Muscle layer of colon (tissue), 2 donors: ENCODE measurements around the gene MED15.
"Not testable (repeated sequence)": the region's sequence is repeated elsewhere in the genome, so short reads cannot be mapped to it uniquely, and the experiment has no call there.

Source experiments
- H3K27ac ChIP-seq: one replicate; pipeline ENCODE4 v1.7.0; 2013; ENCODE audit warnings: low read depth, mild to moderate bottlenecking, low read length, moderate library complexity
- H3K27me3 ChIP-seq, 2 donors: one replicate each; pipeline ENCODE4 v1.7.0; 2013; ENCODE audit warnings: low read length in 2 of 2, mild to moderate bottlenecking in 2 of 2; ENCODE audit not compliant: insufficient read depth in 2 of 2, control insufficient read depth in 1 of 2
- H3K36me3 ChIP-seq: one replicate; pipeline ENCODE4 v1.7.0; 2013; ENCODE audit warnings: mild to moderate bottlenecking, low read length; ENCODE audit not compliant: insufficient read depth
- H3K4me1 ChIP-seq: one replicate; pipeline ENCODE4 v1.7.0; 2013; ENCODE audit warnings: mild to moderate bottlenecking, low read length; ENCODE audit not compliant: insufficient read depth
- H3K4me3 ChIP-seq, 2 donors: one replicate each; pipeline ENCODE4 v1.7.0; 2013; ENCODE audit warnings: low read length in 2 of 2, low read depth in 1 of 2, mild to moderate bottlenecking in 1 of 2, moderate library complexity in 1 of 2
- H3K9ac ChIP-seq: one replicate; pipeline ENCODE4 v1.7.0; 2013; ENCODE audit warnings: low read length
- H3K9me3 ChIP-seq: one replicate; pipeline ENCODE4 v1.7.0; 2013; ENCODE audit warnings: mild to moderate bottlenecking, low read length
- donor health status: abdominal sarcoma.
- donor health status: Adenocarcinoma of cecum.

Gene MED15

GRCh38 chr22:20469110-20469868 is 38.1 kb upstream of the MED15 start:
- no peaks in the 10 kb centered on the region for H3K9me3 ChIP-seq
- H3K27ac ChIP-seq: no peak overlapping the region
- peaks cover 15% of the 10 kb centered on the region for H3K36me3 ChIP-seq
- H3K27me3 ChIP-seq: no peaks in the 10 kb centered on the region
- H3K4me3 ChIP-seq: no peak overlapping the region
- H3K4me1 ChIP-seq: no peaks in the 10 kb centered on the region
- no peak overlapping the region for H3K9ac ChIP-seq

GRCh38 chr22:20470525-20470924 is 36.9 kb upstream of the MED15 start:
- not testable (repeated sequence) for H3K9ac ChIP-seq, H3K36me3 ChIP-seq, H3K4me1 ChIP-seq, H3K4me3 ChIP-seq, H3K27ac ChIP-seq, H3K27me3 ChIP-seq, H3K9me3 ChIP-seq

GRCh38 chr22:20471126-20471833 is 36.1 kb upstream of the MED15 start:
- no peaks in the 10 kb centered on the region for H3K4me1 ChIP-seq

GRCh38 chr22:20472629-20473442 is 34.6 kb upstream of the MED15 start:
- no peak overlapping the region for H3K9ac ChIP-seq
- H3K4me1 ChIP-seq: no peaks in the 10 kb centered on the region
- no peaks in the 10 kb centered on the region for H3K36me3 ChIP-seq
- no peaks in the 10 kb centered on the region for H3K9me3 ChIP-seq
- no peak overlapping the region for H3K27ac ChIP-seq
- no peak overlapping the region for H3K4me3 ChIP-seq
- no peaks in the 10 kb centered on the region for H3K27me3 ChIP-seq

More at GRCh38 chr22:20471126-20471833, 36.1 kb upstream of the MED15 start:
- Histone ChIP-seq H3K4me3 (no peak overlapping the region), H3K9me3 (no peaks in the 10 kb centered on the region), H3K36me3 (no peaks in the 10 kb centered on the region), H3K27me3 (no peaks in the 10 kb centered on the region), H3K9ac (no peak overlapping the region), H3K27ac (no peak overlapping the region)

GRCh38 chr22:20475115-20475436 is 32.3 kb upstream of the MED15 start:
- Histone ChIP-seq H3K27ac (no peak overlapping the region), H3K9ac (no peak overlapping the region), H3K27me3 (no peaks in the 10 kb centered on the region), H3K4me1 (no peaks in the 10 kb centered on the region), H3K4me3 (no peak overlapping the region), H3K9me3 (no peaks in the 10 kb centered on the region), H3K36me3 (no peaks in the 10 kb centered on the region)

GRCh38 chr22:20475569-20475968 is 31.8 kb upstream of the MED15 start:
- not testable (repeated sequence) for H3K36me3 ChIP-seq, H3K9me3 ChIP-seq, H3K4me1 ChIP-seq, H3K4me3 ChIP-seq, H3K9ac ChIP-seq, H3K27me3 ChIP-seq, H3K27ac ChIP-seq

- H3K4me1 ChIP-seq, H3K9ac ChIP-seq, H3K9me3 ChIP-seq, H3K4me3 ChIP-seq, H3K27me3 ChIP-seq, H3K36me3 ChIP-seq, H3K27ac ChIP-seq: not testable (repeated sequence)
Observed at GRCh38 chr22:20478059-20478458, 29.4 kb upstream of the MED15 start.

GRCh38 chr22:20479612-20480196 is 27.7 kb upstream of the MED15 start:
- Histone ChIP-seq H3K36me3 (peaks cover 9% of the 10 kb centered on the region), H3K4me3 (no peak overlapping the region), H3K9ac (no peak overlapping the region), H3K27me3 (no peaks in the 10 kb centered on the region), H3K4me1 (no peaks in the 10 kb centered on the region), H3K27ac (no peak overlapping the region), H3K9me3 (no peaks in the 10 kb centered on the region)

GRCh38 chr22:20483143-20483506 is 24.3 kb upstream of the MED15 start:
- not testable (repeated sequence) for H3K27me3 ChIP-seq, H3K4me1 ChIP-seq, H3K9ac ChIP-seq, H3K9me3 ChIP-seq, H3K4me3 ChIP-seq, H3K27ac ChIP-seq
- peaks cover 16% of the 10 kb centered on the region for H3K36me3 ChIP-seq

GRCh38 chr22:20483771-20484170 is 23.6 kb upstream of the MED15 start:
- H3K9ac ChIP-seq: no peak overlapping the region
- no peak overlapping the region for H3K4me3 ChIP-seq
- H3K27me3 ChIP-seq: no peaks in the 10 kb centered on the region
- H3K27ac ChIP-seq: no peak overlapping the region
- H3K4me1 ChIP-seq: no peaks in the 10 kb centered on the region
- H3K9me3 ChIP-seq: no peaks in the 10 kb centered on the region
- peaks cover 23% of the 10 kb centered on the region for H3K36me3 ChIP-seq

GRCh38 chr22:20484948-20485683 is 22.3 kb upstream of the MED15 start:
- H3K9me3 ChIP-seq: no peaks in the 10 kb centered on the region
- H3K27me3 ChIP-seq: no peaks in the 10 kb centered on the region
- peaks cover 24% of the 10 kb centered on the region for H3K36me3 ChIP-seq
- no peak overlapping the region for H3K4me3 ChIP-seq
- no peak overlapping the region for H3K27ac ChIP-seq
- no peaks in the 10 kb centered on the region for H3K4me1 ChIP-seq
- no peak overlapping the region for H3K9ac ChIP-seq
